NCI-H2227 treated with DMSO at 0.1 percent for 48 hours (cell line): ENCODE measurements around the gene TFG.
"Not testable (repeated sequence)": the region's sequence is repeated elsewhere in the genome, so short reads cannot be mapped to it uniquely, and the experiment has no call there.

Experiments
- DNase-seq: peaks from one replicate; lab custom pipeline; 2025; lab: John Stamatoyannopoulos, UW

TFG gene

GRCh38 chr3:100708989-100709841, at the start of gene TFG:
Gene TFG, plus strand, starts transcription at chr3:100709494. Its CDS starts 4,192 bp downstream, at chr3:100713686.
- DNase-seq, result peak; percentile 93

- DNase-seq, result not testable (repeated sequence)
These were observed 48.0 kb upstream of the TFG start for GRCh38 chr3:100661294-100661693.

- DNase-seq, result no peak
These were observed 47.0 kb upstream of the TFG start for GRCh38 chr3:100662113-100662823.

GRCh38 chr3:100665230-100665629, 44.1 kb upstream of the TFG start:
- no peak for DNase-seq

- DNase-seq, result not testable (repeated sequence)
These were observed 42.6 kb upstream of the TFG start for GRCh38 chr3:100666699-100667098.

GRCh38 chr3:100667316-100667715, 42.0 kb upstream of the TFG start:
- not testable (repeated sequence) for DNase-seq

- not testable (repeated sequence) for DNase-seq
These were observed 38.3 kb upstream of the TFG start for GRCh38 chr3:100670995-100671394.

GRCh38 chr3:100681496-100681895, 27.8 kb upstream of the TFG start:
- DNase-seq, result no peak

GRCh38 chr3:100682056-100682853, 27.0 kb upstream of the TFG start:
- DNase-seq, result no peak

GRCh38 chr3:100682854-100683760, 26.2 kb upstream of the TFG start:
- DNase-seq, result no peak

GRCh38 chr3:100693225-100693624, 16.1 kb upstream of the TFG start:
- DNase-seq, result no peak

GRCh38 chr3:100695696-100696095, 13.6 kb upstream of the TFG start:
- DNase-seq, result no peak

- no peak for DNase-seq
These were observed 13.1 kb upstream of the TFG start for GRCh38 chr3:100696161-100696560.

GRCh38 chr3:100697172-100697571, 12.1 kb upstream of the TFG start:
- no peak for DNase-seq

- DNase-seq, result no peak
These were observed 11.5 kb upstream of the TFG start for GRCh38 chr3:100697723-100698285.

- no peak for DNase-seq
These were observed 10.6 kb upstream of the TFG start for GRCh38 chr3:100698736-100699135.

- DNase-seq, result no peak
These were observed 8.6 kb upstream of the TFG start for GRCh38 chr3:100700708-100701107.

- no peak for DNase-seq
These were observed 7.0 kb upstream of the TFG start for GRCh38 chr3:100702082-100702979.

- DNase-seq, result no peak
These were observed 6.3 kb upstream of the TFG start for GRCh38 chr3:100702980-100703345.

- no peak for DNase-seq
These were observed 5.4 kb upstream of the TFG start for GRCh38 chr3:100703865-100704264.
